Activated naive CD4-positive, alpha-beta T cell treated with anti-CD3 and anti-CD28 coated beads, Interleukin-2, amount 50 U/mL, for 72 hours (primary cell): ENCODE measurements around the gene NOP9. TPM values are rescaled to one million over a fixed set of nuclear protein-coding genes. Genes with fewer than 3 reads are reported as not detected.

Experiments
- ATAC-seq, 2 donors: fragments of 150-1000 bp; cut with Tn5 transposase; 2 replicates each; pipeline ENCODE4 v1.10.0; 2021; ENCODE audit warnings: mild to moderate bottlenecking in 2 of 2, moderate library complexity in 2 of 2
- DNase-seq, 2 donors: peaks; one replicate each; pipeline ENCODE4 v3.0.0; 2021 to 2022; ENCODE audit warnings: low spot score in 2 of 2
- H3K27ac Mint-ChIP-seq, 2 donors: one replicate each; pipeline ENCODE4 v1.8.0; 2022; ENCODE audit warnings: mild to moderate bottlenecking in 2 of 2, mixed read lengths in 2 of 2
- H3K36me3 Mint-ChIP-seq, 2 donors: one replicate each; pipeline ENCODE4 v1.8.0; 2022; ENCODE audit warnings: mixed read lengths in 2 of 2
- H3K9me3 Mint-ChIP-seq, 2 donors: one replicate each; pipeline ENCODE4 v1.8.0; 2022; ENCODE audit warnings: mixed read lengths in 2 of 2
- total RNA-seq, 2 donors: library from RNA; stranded (reverse); gene quantifications; one replicate each; pipeline ENCODE4 v1.2.3, GENCODE V29; 2022

Gene NOP9
- total RNA-seq = 10 to 100 TPM; 30.5 TPM

- peak; percentile 88 to 93 for DNase-seq
- peak; percentile 73 to 83 for ATAC-seq
- H3K27ac Mint-ChIP-seq = peak within 1 kb of the TSS; percentile 93 to 98
- H3K36me3 Mint-ChIP-seq = peaks cover 10 to 16% of the 10 kb centered on the region in 2 donors
- no peaks in the 10 kb centered on the region for H3K9me3 Mint-ChIP-seq
Measured at GRCh38 chr14:24299255-24300191, at the start of gene NOP9, which contains the start of gene DHRS1. NOP9 (plus strand) TSS chr14:24299850; CDS start chr14:24299955, 105 bp downstream. DHRS1 (minus strand) TSS chr14:24299780; CDS start chr14:24299106, 674 bp downstream.

- H3K27ac Mint-ChIP-seq = peak overlapping the region; percentile 38
- DNase-seq = no peak
- H3K36me3 Mint-ChIP-seq = peaks cover 0 to 14% of the 10 kb centered on the region in 2 donors
- no peaks in the 10 kb centered on the region for H3K9me3 Mint-ChIP-seq
- ATAC-seq = no peak
Measured at GRCh38 chr14:24250354-24250753, 49.3 kb upstream of the NOP9 start.

GRCh38 chr14:24251880-24252288 is 47.8 kb upstream of the NOP9 start:
- peak overlapping the region in 1 of 2 donors; percentile 17 for H3K27ac Mint-ChIP-seq
- H3K9me3 Mint-ChIP-seq = no peaks in the 10 kb centered on the region
- ATAC-seq (peak in 1 of 2 donors; percentile 6), DNase-seq (no peak)
- peaks cover 0 to 15% of the 10 kb centered on the region in 2 donors for H3K36me3 Mint-ChIP-seq

GRCh38 chr14:24252289-24253124 is 47.1 kb upstream of the NOP9 start:
- DNase-seq (no peak), ATAC-seq (no peak)
- Mint-ChIP-seq H3K9me3 (no peaks in the 10 kb centered on the region), H3K27ac (no peak overlapping the region), H3K36me3 (peaks cover 0 to 15% of the 10 kb centered on the region in 2 donors)

- DNase-seq (no peak), ATAC-seq (no peak)
- Mint-ChIP-seq H3K36me3 (peaks cover 0 to 15% of the 10 kb centered on the region in 2 donors), H3K9me3 (no peaks in the 10 kb centered on the region), H3K27ac (no peak overlapping the region)
Measured at GRCh38 chr14:24253936-24254335, 45.7 kb upstream of the NOP9 start.

GRCh38 chr14:24254630-24255392 is 44.8 kb upstream of the NOP9 start:
- ATAC-seq (no peak), DNase-seq (no peak)
- Mint-ChIP-seq H3K27ac (peak overlapping the region in 1 of 2 donors; percentile 52), H3K36me3 (peaks cover 0 to 15% of the 10 kb centered on the region in 2 donors), H3K9me3 (no peaks in the 10 kb centered on the region)

GRCh38 chr14:24255438-24255837 is 44.2 kb upstream of the NOP9 start:
- H3K36me3 Mint-ChIP-seq = peaks cover 0 to 15% of the 10 kb centered on the region in 2 donors
- ATAC-seq (no peak), DNase-seq (no peak)
- peak overlapping the region in 1 of 2 donors; percentile 52 for H3K27ac Mint-ChIP-seq
- no peaks in the 10 kb centered on the region for H3K9me3 Mint-ChIP-seq

GRCh38 chr14:24255931-24256711 is 43.5 kb upstream of the NOP9 start:
- no peak for ATAC-seq
- Mint-ChIP-seq H3K9me3 (no peaks in the 10 kb centered on the region), H3K36me3 (peaks cover 0 to 18% of the 10 kb centered on the region in 2 donors), H3K27ac (peak overlapping the region in 1 of 2 donors; percentile 29)
- no peak for DNase-seq

- no peak for DNase-seq
- no peaks in the 10 kb centered on the region for H3K9me3 Mint-ChIP-seq
- ATAC-seq = no peak
- no peak overlapping the region for H3K27ac Mint-ChIP-seq
- peaks cover 0 to 20% of the 10 kb centered on the region in 2 donors for H3K36me3 Mint-ChIP-seq
Measured at GRCh38 chr14:24256960-24257359, 42.7 kb upstream of the NOP9 start.

- DNase-seq = no peak
- Mint-ChIP-seq H3K36me3 (peaks cover 0 to 20% of the 10 kb centered on the region in 2 donors), H3K9me3 (no peaks in the 10 kb centered on the region), H3K27ac (no peak overlapping the region)
- ATAC-seq = no peak
Measured at GRCh38 chr14:24258119-24258518, 41.5 kb upstream of the NOP9 start.

- no peak for DNase-seq
- H3K27ac Mint-ChIP-seq = no peak overlapping the region
- peaks cover 0 to 20% of the 10 kb centered on the region in 2 donors for H3K36me3 Mint-ChIP-seq
- no peaks in the 10 kb centered on the region for H3K9me3 Mint-ChIP-seq
- no peak for ATAC-seq
Measured at GRCh38 chr14:24258548-24259265, 40.9 kb upstream of the NOP9 start.

GRCh38 chr14:24259282-24260025 is 40.2 kb upstream of the NOP9 start:
- H3K9me3 Mint-ChIP-seq = no peaks in the 10 kb centered on the region
- peaks cover 0 to 15% of the 10 kb centered on the region in 2 donors for H3K36me3 Mint-ChIP-seq
- H3K27ac Mint-ChIP-seq = no peak overlapping the region
- ATAC-seq (no peak), DNase-seq (no peak)

GRCh38 chr14:24260026-24260779 is 39.4 kb upstream of the NOP9 start:
- Mint-ChIP-seq H3K9me3 (no peaks in the 10 kb centered on the region), H3K27ac (peak overlapping the region in 1 of 2 donors; percentile 65), H3K36me3 (peaks cover 0 to 7% of the 10 kb centered on the region in 2 donors)
- DNase-seq = no peak
- no peak for ATAC-seq

- DNase-seq (no peak), ATAC-seq (no peak)
- H3K27ac Mint-ChIP-seq = no peak overlapping the region
- no peaks in the 10 kb centered on the region for H3K9me3 Mint-ChIP-seq
- peaks cover 0 to 5% of the 10 kb centered on the region in 2 donors for H3K36me3 Mint-ChIP-seq
Measured at GRCh38 chr14:24260780-24261157, 38.9 kb upstream of the NOP9 start.
